Loucy (cell line): ENCODE data around the gene U2AF2.

Source experiments
- H2AFZ ChIP-seq: fragments of 200-600 bp; sonication (generic); 2 replicates; pipeline ENCODE4 v1.6.0; 2016; ENCODE audit warnings: antibody characterized with exemption, mild to moderate bottlenecking, low read length, moderate library complexity
- H3F3A ChIP-seq: fragments of 200-600 bp; 2 replicates; pipeline ENCODE4 v1.6.0; 2016; ENCODE audit warnings: antibody characterized with exemption, low read depth, mild to moderate bottlenecking
- H3K27me3 ChIP-seq: fragments of 200-600 bp; sonication (generic); 2 replicates; pipeline ENCODE4 v1.6.1; 2014; ENCODE audit warnings: low read length, mild to moderate bottlenecking; ENCODE audit not compliant: insufficient read depth, poor library complexity, severe bottlenecking
- H3K36me3 ChIP-seq: fragments of 200-600 bp; sonication (generic); 2 replicates; pipeline ENCODE4 v1.6.1; 2016; ENCODE audit warnings: low read length; ENCODE audit not compliant: insufficient read depth
- H3K4me1 ChIP-seq: fragments of 200-600 bp; sonication (generic); 2 replicates; pipeline ENCODE4 v1.5.1; 2014; ENCODE audit warnings: low read length, mild to moderate bottlenecking; ENCODE audit not compliant: insufficient read depth, poor library complexity, severe bottlenecking
- H3K4me2 ChIP-seq: fragments of 200-600 bp; sonication (generic); 2 replicates; pipeline ENCODE4 v1.6.0; 2014; ENCODE audit warnings: antibody characterized with exemption, low read length, low read depth, mild to moderate bottlenecking; ENCODE audit not compliant: poor library complexity, severe bottlenecking
- H3K4me3 ChIP-seq: fragments of 200-600 bp; sonication (generic); 2 replicates; pipeline ENCODE4 v1.5.1; 2014; ENCODE audit warnings: low read length, mild to moderate bottlenecking, mixed read lengths; ENCODE audit not compliant: poor library complexity, severe bottlenecking
- H3K79me2 ChIP-seq: fragments of 200-600 bp; sonication (generic); 2 replicates; pipeline ENCODE4 v1.6.1; 2014; ENCODE audit warnings: low read length; ENCODE audit not compliant: insufficient read depth
- H3K9ac ChIP-seq: fragments of 200-600 bp; sonication (generic); 2 replicates; pipeline ENCODE4 v1.6.0; 2014; ENCODE audit warnings: mild to moderate bottlenecking, low read depth, low read length, moderate library complexity; ENCODE audit not compliant: poor library complexity, severe bottlenecking
- H3K9me2 ChIP-seq: fragments of 200-600 bp; sonication (generic); replicated peaks from 2 replicates; pipeline ENCODE4 v1.6.1; 2016; ENCODE audit warnings: low read depth, low read length, mixed read lengths
- H3K9me3 ChIP-seq: fragments of 200-600 bp; sonication (generic); 2 replicates; pipeline ENCODE4 v1.6.1; 2014; ENCODE audit warnings: mild to moderate bottlenecking, antibody characterized with exemption, low read length, low read depth; ENCODE audit not compliant: insufficient read depth
- H4K20me1 ChIP-seq: fragments of 200-600 bp; sonication (generic); 2 replicates; pipeline ENCODE4 v1.6.0; 2014; ENCODE audit warnings: antibody characterized with exemption, low read length, mild to moderate bottlenecking; ENCODE audit not compliant: insufficient read depth, poor library complexity, severe bottlenecking
- CTCF ChIP-seq: fragments of 200-600 bp; sonication (generic); conservative IDR thresholded peaks from 2 replicates; pipeline ENCODE4 v1.5.1; 2014; ENCODE audit warnings: mild to moderate bottlenecking, antibody characterized with exemption, low read length
- EZH2phosphoT487 ChIP-seq: fragments of 200-600 bp; IDR thresholded peaks from 2 replicates; pipeline ENCODE4 v1.6.1; 2018; ENCODE audit warnings: antibody characterized with exemption, mild to moderate bottlenecking, moderate library complexity, borderline replicate concordance

Gene U2AF2

GRCh38 chr19:55649268-55650125 lies 5.3 kb upstream of the U2AF2 start:
- no peaks in the 10 kb centered on the region; the same call in 1 of the 2 replicates for H3K36me3 ChIP-seq
- peak overlapping the region; percentile 87 for H3K9ac ChIP-seq

GRCh38 chr19:55650126-55650557 lies 4.7 kb upstream of the U2AF2 start:
- Histone ChIP-seq H3K27me3 (peaks cover 3% of the 10 kb centered on the region), H2AFZ (no peak overlapping the region), H3K79me2 (peaks cover 29% of the 10 kb centered on the region; the same call in 1 of the 2 replicates), H4K20me1 (no peaks in the 10 kb centered on the region), H3K9ac (no peak overlapping the region), H3F3A (no peaks in the 10 kb centered on the region), H3K4me1 (peaks cover 10% of the 10 kb centered on the region), H3K9me2 (no peaks in the 10 kb centered on the region), H3K4me2 (no peak overlapping the region), H3K4me3 (no peak overlapping the region), H3K9me3 (no peaks in the 10 kb centered on the region), H3K36me3 (no peaks in the 10 kb centered on the region)
- no peak for TF ChIP-seq CTCF
- TF ChIP-seq EZH2phosphoT487: no peak

More at GRCh38 chr19:55649268-55650125, 5.3 kb upstream of the U2AF2 start:
- H2AFZ ChIP-seq: no peak overlapping the region
- peaks cover 14% of the 10 kb centered on the region for H3K4me1 ChIP-seq
- H3K4me3 ChIP-seq: peak overlapping the region; percentile 75
- H3K9me3 ChIP-seq: no peaks in the 10 kb centered on the region
- H3K9me2 ChIP-seq: no peaks in the 10 kb centered on the region
- H3K79me2 ChIP-seq: peaks cover 34% of the 10 kb centered on the region
- peaks cover under 1% of the 10 kb centered on the region for H4K20me1 ChIP-seq
- H3F3A ChIP-seq: no peaks in the 10 kb centered on the region
- peak overlapping the region; percentile 99 for H3K4me2 ChIP-seq
- no peaks in the 10 kb centered on the region for H3K27me3 ChIP-seq
- TF ChIP-seq CTCF (no peak), EZH2phosphoT487 (no peak)

DNA sequence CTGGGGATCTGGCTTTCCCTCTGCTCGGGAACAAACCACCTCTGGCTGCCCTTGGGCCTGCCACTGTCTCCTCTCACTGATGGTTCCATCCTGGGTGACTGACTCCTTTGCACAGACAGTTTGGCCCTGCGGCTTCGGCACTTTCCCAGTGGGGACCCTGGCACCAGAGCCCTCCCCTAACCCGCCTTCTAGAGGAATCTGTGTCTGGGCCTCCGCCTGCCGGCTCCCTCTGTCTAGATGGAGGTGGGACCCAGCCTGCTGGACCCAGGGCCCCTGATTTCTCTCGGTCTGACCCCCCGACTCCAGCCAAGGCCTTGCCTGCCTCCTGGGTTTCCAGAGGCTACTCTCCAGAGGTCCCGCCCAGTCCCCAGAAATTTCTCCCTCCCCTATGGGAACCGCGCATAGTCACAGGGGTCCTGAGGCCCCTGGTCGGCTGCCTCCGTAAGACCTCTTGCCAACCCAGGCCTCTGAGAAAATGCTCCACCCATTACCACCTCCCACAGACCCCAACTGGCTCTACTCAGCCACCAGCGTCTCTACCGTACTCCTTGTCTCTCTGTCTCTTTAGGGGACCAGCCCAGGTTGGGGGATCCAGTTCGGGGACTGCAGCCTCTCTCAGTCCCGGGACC lies 4.1 kb upstream of the U2AF2 start:
- no peaks in the 10 kb centered on the region for H3K9me2 ChIP-seq
- no peaks in the 10 kb centered on the region for H3F3A ChIP-seq
- no peak overlapping the region for H3K4me2 ChIP-seq
- no peaks in the 10 kb centered on the region for H3K36me3 ChIP-seq
- peaks cover 29% of the 10 kb centered on the region for H3K79me2 ChIP-seq
- peaks cover 4% of the 10 kb centered on the region for H3K27me3 ChIP-seq
- H3K9me3 ChIP-seq: no peaks in the 10 kb centered on the region
- H2AFZ ChIP-seq: no peak overlapping the region
- H3K4me1 ChIP-seq: peaks cover 10% of the 10 kb centered on the region
- no peak overlapping the region for H3K4me3 ChIP-seq
- TF ChIP-seq CTCF (no peak), EZH2phosphoT487 (no peak)
- no peak overlapping the region for H3K9ac ChIP-seq
- H4K20me1 ChIP-seq: peaks cover 3% of the 10 kb centered on the region
